ENCODE measurements around the gene C14orf132.

DNA sequence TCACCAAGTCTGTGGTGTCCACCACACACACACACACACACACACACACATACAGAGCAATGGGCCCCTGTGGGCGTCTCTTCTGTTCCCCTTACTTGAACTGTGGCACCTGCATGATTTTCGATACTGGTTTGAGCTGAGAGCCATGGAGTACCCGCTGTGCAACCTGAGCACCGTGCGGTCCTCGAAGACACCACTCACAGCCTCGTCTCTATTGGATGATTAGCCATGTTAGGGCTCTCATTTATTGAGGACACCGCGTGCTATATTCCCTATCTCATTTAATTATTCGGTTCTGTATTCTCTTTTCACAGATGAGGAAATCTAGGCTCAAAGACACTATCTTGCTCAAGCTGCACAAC is 623 bp upstream of the C14orf132 start:
- TF ChIP-seq POLR2A (IDR thresholded peaks at IDR 0.05) (no peak), EP300 (IDR thresholded peaks at IDR 0.05) (no peak)
- TF ChIP-seq, protein P1, sequence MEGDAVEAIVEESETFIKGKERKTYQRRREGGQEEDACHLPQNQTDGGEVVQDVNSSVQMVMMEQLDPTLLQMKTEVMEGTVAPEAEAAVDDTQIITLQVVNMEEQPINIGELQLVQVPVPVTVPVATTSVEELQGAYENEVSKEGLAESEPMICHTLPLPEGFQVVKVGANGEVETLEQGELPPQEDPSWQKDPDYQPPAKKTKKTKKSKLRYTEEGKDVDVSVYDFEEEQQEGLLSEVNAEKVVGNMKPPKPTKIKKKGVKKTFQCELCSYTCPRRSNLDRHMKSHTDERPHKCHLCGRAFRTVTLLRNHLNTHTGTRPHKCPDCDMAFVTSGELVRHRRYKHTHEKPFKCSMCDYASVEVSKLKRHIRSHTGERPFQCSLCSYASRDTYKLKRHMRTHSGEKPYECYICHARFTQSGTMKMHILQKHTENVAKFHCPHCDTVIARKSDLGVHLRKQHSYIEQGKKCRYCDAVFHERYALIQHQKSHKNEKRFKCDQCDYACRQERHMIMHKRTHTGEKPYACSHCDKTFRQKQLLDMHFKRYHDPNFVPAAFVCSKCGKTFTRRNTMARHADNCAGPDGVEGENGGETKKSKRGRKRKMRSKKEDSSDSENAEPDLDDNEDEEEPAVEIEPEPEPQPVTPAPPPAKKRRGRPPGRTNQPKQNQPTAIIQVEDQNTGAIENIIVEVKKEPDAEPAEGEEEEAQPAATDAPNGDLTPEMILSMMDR (IDR thresholded peaks at IDR 0.05), result no peak
